KOPT-K1 (cell line): Measurements from ENCODE around the gene RIMBP2.

Source experiments
- H3K27ac ChIP-seq: fragments of 200-600 bp; sonication (generic); 2 replicates; pipeline ENCODE4 v1.5.1; 2016; ENCODE audit warnings: antibody characterized with exemption, mild to moderate bottlenecking, low read depth, low read length; ENCODE audit not compliant: poor library complexity, severe bottlenecking
- H3K36me3 ChIP-seq: fragments of 200-600 bp; sonication (generic); 2 replicates; pipeline ENCODE4 v1.5.1; 2017; ENCODE audit warnings: antibody characterized with exemption, mild to moderate bottlenecking, low read length, moderate library complexity; ENCODE audit not compliant: insufficient read depth
- H3K9me3 ChIP-seq: fragments of 200-600 bp; sonication (generic); 2 replicates; pipeline ENCODE4 v1.5.1; 2017; ENCODE audit warnings: antibody characterized with exemption, low read length, mild to moderate bottlenecking; ENCODE audit not compliant: insufficient read depth, poor library complexity, severe bottlenecking

Gene RIMBP2

GRCh38 chr12:130501821-130502220, 214.3 kb downstream of the RIMBP2 start:
- Histone ChIP-seq H3K27ac (no peak overlapping the region), H3K36me3 (no peaks in the 10 kb centered on the region), H3K9me3 (no peaks in the 10 kb centered on the region)

GRCh38 chr12:130500835-130501330, 215.2 kb downstream of the RIMBP2 start:
- Histone ChIP-seq H3K27ac (no peak overlapping the region), H3K36me3 (no peaks in the 10 kb centered on the region), H3K9me3 (no peaks in the 10 kb centered on the region)

GRCh38 chr12:130499474-130499873, 216.6 kb downstream of the RIMBP2 start:
- Histone ChIP-seq H3K27ac (no peak overlapping the region), H3K9me3 (no peaks in the 10 kb centered on the region)

GRCh38 chr12:130498589-130499385, 217.3 kb downstream of the RIMBP2 start:
- H3K9me3 ChIP-seq: no peaks in the 10 kb centered on the region
- no peak overlapping the region for H3K27ac ChIP-seq
- no peaks in the 10 kb centered on the region for H3K36me3 ChIP-seq

More at GRCh38 chr12:130499474-130499873, 216.6 kb downstream of the RIMBP2 start:
- H3K36me3 ChIP-seq: no peaks in the 10 kb centered on the region

GRCh38 chr12:130497991-130498390, 218.1 kb downstream of the RIMBP2 start:
- no peak overlapping the region for H3K27ac ChIP-seq
- no peaks in the 10 kb centered on the region for H3K36me3 ChIP-seq
- no peaks in the 10 kb centered on the region for H3K9me3 ChIP-seq

- no peaks in the 10 kb centered on the region for H3K9me3 ChIP-seq
- H3K36me3 ChIP-seq: no peaks in the 10 kb centered on the region
- H3K27ac ChIP-seq: no peak overlapping the region
These were observed 218.8 kb downstream of the RIMBP2 start for GRCh38 chr12:130497321-130497720.

- no peak overlapping the region for H3K27ac ChIP-seq
- no peaks in the 10 kb centered on the region for H3K36me3 ChIP-seq
- no peaks in the 10 kb centered on the region for H3K9me3 ChIP-seq
These were observed 219.5 kb downstream of the RIMBP2 start for GRCh38 chr12:130496516-130497120.

- no peaks in the 10 kb centered on the region for H3K36me3 ChIP-seq
- H3K27ac ChIP-seq: no peak overlapping the region
- no peaks in the 10 kb centered on the region for H3K9me3 ChIP-seq
These were observed 220.9 kb downstream of the RIMBP2 start for GRCh38 chr12:130495156-130495555.

- Histone ChIP-seq H3K9me3 (no peaks in the 10 kb centered on the region), H3K36me3 (no peaks in the 10 kb centered on the region), H3K27ac (no peak overlapping the region)
These were observed 221.4 kb downstream of the RIMBP2 start for GRCh38 chr12:130494736-130495135.

- Histone ChIP-seq H3K27ac (no peak overlapping the region), H3K36me3 (no peaks in the 10 kb centered on the region), H3K9me3 (no peaks in the 10 kb centered on the region)
These were observed 222.1 kb downstream of the RIMBP2 start for GRCh38 chr12:130493951-130494350.

- Histone ChIP-seq H3K27ac (no peak overlapping the region), H3K9me3 (no peaks in the 10 kb centered on the region), H3K36me3 (no peaks in the 10 kb centered on the region)
These were observed 224.4 kb downstream of the RIMBP2 start for GRCh38 chr12:130491421-130492357.

GRCh38 chr12:130490674-130491073, 225.4 kb downstream of the RIMBP2 start:
- Histone ChIP-seq H3K27ac (no peak overlapping the region), H3K36me3 (no peaks in the 10 kb centered on the region)

GRCh38 chr12:130489293-130489692, 226.8 kb downstream of the RIMBP2 start:
- Histone ChIP-seq H3K36me3 (no peaks in the 10 kb centered on the region), H3K27ac (no peak overlapping the region), H3K9me3 (no peaks in the 10 kb centered on the region)

More at GRCh38 chr12:130490674-130491073, 225.4 kb downstream of the RIMBP2 start:
- no peaks in the 10 kb centered on the region for H3K9me3 ChIP-seq

- Histone ChIP-seq H3K27ac (no peak overlapping the region), H3K9me3 (no peaks in the 10 kb centered on the region), H3K36me3 (no peaks in the 10 kb centered on the region)
These were observed 227.8 kb downstream of the RIMBP2 start for GRCh38 chr12:130488358-130488710.
